ENCODE data around the gene TSR3. TPM values are rescaled to one million over a fixed set of nuclear protein-coding genes. Genes with fewer than 3 reads are reported as not detected.

TSR3 gene
- total and polyA plus RNA-seq, 5 donors from 2014 or later, result 31.5 to 103 (median 92.2) TPM

- H3K9me3 Mint-ChIP-seq, result no peaks in the 10 kb centered on the region
- no peak for ATAC-seq (ENCODE audit: low read depth in 2 of 2)
- peaks cover 8% of the 10 kb centered on the region for H3K36me3 Mint-ChIP-seq
Measured at GRCh38 chr16:1323296-1324239, 28.1 kb downstream of the TSR3 start.

DNA sequence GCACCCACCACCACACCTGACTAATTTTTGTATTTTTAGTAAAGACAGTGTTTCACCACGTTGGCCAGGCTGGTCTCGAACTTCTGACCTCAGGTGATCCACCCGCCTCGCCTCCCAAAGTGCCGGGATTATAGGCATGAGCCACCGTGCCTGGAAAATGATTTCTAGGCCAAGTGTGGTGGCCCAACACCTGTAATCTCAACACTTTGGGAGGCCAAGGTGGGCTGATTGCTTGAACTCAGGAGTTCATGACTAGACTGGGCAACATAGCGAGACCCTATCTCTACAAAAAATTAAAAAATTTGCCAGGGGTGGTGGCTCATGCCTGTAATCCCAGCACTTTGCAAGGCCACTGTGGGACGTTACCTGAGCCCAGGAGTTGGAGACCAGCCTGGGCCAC lies 29.3 kb downstream of the TSR3 start:
- DNase-seq (no peak), ATAC-seq (ENCODE audit: low read depth in 2 of 2) (no peak)
- H3K36me3 Mint-ChIP-seq, result peaks cover 19% of the 10 kb centered on the region
- no peaks in the 10 kb centered on the region for H3K27me3 Mint-ChIP-seq
- H3K4me1 Mint-ChIP-seq, result peaks cover 0 to 6% (median 2%) of the 10 kb centered on the region in 4 donors
- H3K36me3 ChIP-seq (ENCODE audit: control insufficient read depth, insufficient read depth, low read length), result peaks cover 63% of the 10 kb centered on the region
- H3K9me3 Mint-ChIP-seq, result no peaks in the 10 kb centered on the region
- H3K27ac ChIP-seq (ENCODE audit: insufficient read depth, low read length, poor library complexity, severe bottlenecking), result no peak overlapping the region
- no peak overlapping the region for H3K4me3 Mint-ChIP-seq
- no peak overlapping the region for H3K4me3 ChIP-seq (ENCODE audit: low read depth, low read length)
- H3K9me3 ChIP-seq (ENCODE audit: control insufficient read depth in 2 of 2, low read length in 2 of 2), result no peaks in the 10 kb centered on the region
- no peaks in the 10 kb centered on the region for H3K4me1 ChIP-seq (ENCODE audit: control insufficient read depth, insufficient read depth, low read length, poor library complexity, severe bottlenecking)
- H3K27ac Mint-ChIP-seq, result no peak overlapping the region
- no peaks in the 10 kb centered on the region for H3K27me3 ChIP-seq (ENCODE audit: control insufficient read depth, insufficient read depth, low read length)

More at GRCh38 chr16:1323296-1324239, 28.1 kb downstream of the TSR3 start:
- H3K27ac ChIP-seq (ENCODE audit: insufficient read depth, low read length, poor library complexity, severe bottlenecking), result no peak overlapping the region
- no peak for DNase-seq
- no peak overlapping the region for H3K4me3 ChIP-seq (ENCODE audit: low read depth, low read length)
- H3K36me3 ChIP-seq (ENCODE audit: control insufficient read depth, insufficient read depth, low read length), result peaks cover 52% of the 10 kb centered on the region
- Mint-ChIP-seq H3K4me3 (no peak overlapping the region), H3K27ac (no peak overlapping the region), H3K27me3 (no peaks in the 10 kb centered on the region), H3K4me1 (peaks cover 0 to 1% (median 0%) of the 10 kb centered on the region in 4 donors)
- H3K27me3 ChIP-seq (ENCODE audit: control insufficient read depth, insufficient read depth, low read length), result no peaks in the 10 kb centered on the region
- H3K9me3 ChIP-seq (ENCODE audit: control insufficient read depth in 2 of 2, low read length in 2 of 2), result no peaks in the 10 kb centered on the region
- no peaks in the 10 kb centered on the region for H3K4me1 ChIP-seq (ENCODE audit: control insufficient read depth, insufficient read depth, low read length, poor library complexity, severe bottlenecking)

GRCh38 chr16:1320658-1321240 lies 30.9 kb downstream of the TSR3 start:
- no peak overlapping the region for H3K27ac ChIP-seq (ENCODE audit: insufficient read depth, low read length, poor library complexity, severe bottlenecking)
- H3K4me3 ChIP-seq (ENCODE audit: low read depth, low read length), result no peak overlapping the region
- H3K36me3 ChIP-seq (ENCODE audit: control insufficient read depth, insufficient read depth, low read length), result peaks cover 80% of the 10 kb centered on the region
- Mint-ChIP-seq H3K4me3 (no peak overlapping the region), H3K4me1 (peaks cover 0 to 6% (median 3%) of the 10 kb centered on the region in 4 donors), H3K36me3 (peaks cover 25% of the 10 kb centered on the region), H3K9me3 (no peaks in the 10 kb centered on the region), H3K27me3 (no peaks in the 10 kb centered on the region), H3K27ac (no peak overlapping the region)
- H3K27me3 ChIP-seq (ENCODE audit: control insufficient read depth, insufficient read depth, low read length), result no peaks in the 10 kb centered on the region
- no peaks in the 10 kb centered on the region for H3K9me3 ChIP-seq (ENCODE audit: control insufficient read depth in 2 of 2, low read length in 2 of 2)
- DNase-seq (no peak), ATAC-seq (ENCODE audit: low read depth in 2 of 2) (no peak)
- H3K4me1 ChIP-seq (ENCODE audit: control insufficient read depth, insufficient read depth, low read length, poor library complexity, severe bottlenecking), result no peaks in the 10 kb centered on the region

GRCh38 chr16:1320097-1320496 lies 31.6 kb downstream of the TSR3 start:
- Mint-ChIP-seq H3K27me3 (no peaks in the 10 kb centered on the region), H3K9me3 (no peaks in the 10 kb centered on the region), H3K4me1 (peaks cover 0 to 6% (median 3%) of the 10 kb centered on the region in 4 donors), H3K27ac (no peak overlapping the region), H3K4me3 (no peak overlapping the region), H3K36me3 (peaks cover 27% of the 10 kb centered on the region)
- no peak overlapping the region for H3K27ac ChIP-seq (ENCODE audit: insufficient read depth, low read length, poor library complexity, severe bottlenecking)
- no peaks in the 10 kb centered on the region for H3K27me3 ChIP-seq (ENCODE audit: control insufficient read depth, insufficient read depth, low read length)
- no peak for DNase-seq
- H3K4me1 ChIP-seq (ENCODE audit: control insufficient read depth, insufficient read depth, low read length, poor library complexity, severe bottlenecking), result no peaks in the 10 kb centered on the region
- no peak for ATAC-seq (ENCODE audit: low read depth in 2 of 2)
- H3K4me3 ChIP-seq (ENCODE audit: low read depth, low read length), result no peak overlapping the region
- H3K9me3 ChIP-seq (ENCODE audit: control insufficient read depth in 2 of 2, low read length in 2 of 2), result no peaks in the 10 kb centered on the region
- peaks cover 82% of the 10 kb centered on the region for H3K36me3 ChIP-seq (ENCODE audit: control insufficient read depth, insufficient read depth, low read length)

DNA sequence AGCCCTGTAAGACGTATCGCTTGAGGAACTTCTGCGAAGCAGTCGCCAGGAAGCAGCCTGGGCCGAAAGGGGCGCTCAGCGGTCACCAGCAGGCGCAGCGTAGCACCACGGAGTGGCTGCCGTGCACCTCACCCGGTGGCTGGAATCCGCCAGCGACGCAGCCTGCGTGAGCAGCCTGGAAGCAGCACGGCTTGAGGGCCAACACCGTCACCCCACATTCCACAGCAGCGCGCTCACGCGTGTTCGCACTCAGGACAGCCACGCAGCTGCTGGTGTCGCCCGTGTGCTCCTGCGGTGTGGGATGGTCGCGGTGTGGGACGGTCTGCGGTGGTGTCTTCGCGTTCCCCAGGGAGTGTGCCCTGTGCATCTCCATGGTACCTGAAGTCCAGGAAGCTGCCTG lies 32.6 kb downstream of the TSR3 start:
- Mint-ChIP-seq H3K4me1 (peaks cover 0 to 11% (median 3%) of the 10 kb centered on the region in 4 donors), H3K27ac (no peak overlapping the region), H3K9me3 (no peaks in the 10 kb centered on the region), H3K36me3 (peaks cover 27% of the 10 kb centered on the region), H3K27me3 (no peaks in the 10 kb centered on the region), H3K4me3 (no peak overlapping the region)
- Histone ChIP-seq H3K27me3 (ENCODE audit: control insufficient read depth, insufficient read depth, low read length) (no peaks in the 10 kb centered on the region), H3K36me3 (ENCODE audit: control insufficient read depth, insufficient read depth, low read length) (peaks cover 81% of the 10 kb centered on the region), H3K4me3 (ENCODE audit: low read depth, low read length) (no peak overlapping the region), H3K9me3 (ENCODE audit: control insufficient read depth in 2 of 2, low read length in 2 of 2) (no peaks in the 10 kb centered on the region), H3K4me1 (ENCODE audit: control insufficient read depth, insufficient read depth, low read length, poor library complexity, severe bottlenecking) (peaks cover 1% of the 10 kb centered on the region), H3K27ac (ENCODE audit: insufficient read depth, low read length, poor library complexity, severe bottlenecking) (no peak overlapping the region)
- DNase-seq, result no peak
- ATAC-seq (ENCODE audit: low read depth in 2 of 2), result no peak

- no peak for DNase-seq
Measured at GRCh38 chr16:1318268-1318545, 33.5 kb downstream of the TSR3 start.

GRCh38 chr16:1317479-1318267 lies 34.0 kb downstream of the TSR3 start:
- H3K9me3 ChIP-seq (ENCODE audit: control insufficient read depth in 2 of 2, low read length in 2 of 2), result no peaks in the 10 kb centered on the region
- no peaks in the 10 kb centered on the region for H3K27me3 ChIP-seq (ENCODE audit: control insufficient read depth, insufficient read depth, low read length)
- Mint-ChIP-seq H3K36me3 (peaks cover 29% of the 10 kb centered on the region), H3K9me3 (no peaks in the 10 kb centered on the region), H3K4me3 (peak overlapping the region in 2 of 4 donors; percentile 27 to 38), H3K4me1 (peaks cover 0 to 17% (median 3%) of the 10 kb centered on the region in 4 donors), H3K27ac (peak overlapping the region in 1 of 3 donors; percentile 3), H3K27me3 (no peaks in the 10 kb centered on the region)
- H3K4me1 ChIP-seq (ENCODE audit: control insufficient read depth, insufficient read depth, low read length, poor library complexity, severe bottlenecking), result peaks cover 14% of the 10 kb centered on the region
- ATAC-seq (ENCODE audit: low read depth in 2 of 2) (no peak), DNase-seq (no peak)
- H3K36me3 ChIP-seq (ENCODE audit: control insufficient read depth, insufficient read depth, low read length), result peaks cover 80% of the 10 kb centered on the region
- H3K4me3 ChIP-seq (ENCODE audit: low read depth, low read length), result no peak overlapping the region
- H3K27ac ChIP-seq (ENCODE audit: insufficient read depth, low read length, poor library complexity, severe bottlenecking), result no peak overlapping the region

More at GRCh38 chr16:1318268-1318545, 33.5 kb downstream of the TSR3 start:
- Histone ChIP-seq H3K27me3 (ENCODE audit: control insufficient read depth, insufficient read depth, low read length) (no peaks in the 10 kb centered on the region), H3K4me1 (ENCODE audit: control insufficient read depth, insufficient read depth, low read length, poor library complexity, severe bottlenecking) (peaks cover 9% of the 10 kb centered on the region), H3K4me3 (ENCODE audit: low read depth, low read length) (no peak overlapping the region), H3K36me3 (ENCODE audit: control insufficient read depth, insufficient read depth, low read length) (peaks cover 77% of the 10 kb centered on the region), H3K9me3 (ENCODE audit: control insufficient read depth in 2 of 2, low read length in 2 of 2) (no peaks in the 10 kb centered on the region), H3K27ac (ENCODE audit: insufficient read depth, low read length, poor library complexity, severe bottlenecking) (no peak overlapping the region)
- peaks cover 27% of the 10 kb centered on the region for H3K36me3 Mint-ChIP-seq
- H3K27ac Mint-ChIP-seq, result peak overlapping the region in 1 of 3 donors; percentile 3
- no peak for ATAC-seq (ENCODE audit: low read depth in 2 of 2)
- peak overlapping the region in 1 of 4 donors; percentile 51 for H3K4me3 Mint-ChIP-seq
- no peaks in the 10 kb centered on the region for H3K9me3 Mint-ChIP-seq
- H3K4me1 Mint-ChIP-seq, result peaks cover 0 to 12% (median 3%) of the 10 kb centered on the region in 4 donors
- no peaks in the 10 kb centered on the region for H3K27me3 Mint-ChIP-seq
